Neural cell (in vitro differentiated cells): ENCODE data around the gene ALPI.

ENCODE experiments used
- CTCF ChIP-seq: fragments of 450-650 bp; IDR thresholded peaks from 2 replicates; pipeline ENCODE4 v1.5.1; 2014; ENCODE audit warnings: antibody characterized with exemption, mild to moderate bottlenecking, moderate library complexity; ENCODE audit not compliant: poor library complexity, severe bottlenecking
- EP300 ChIP-seq: fragments of 450-650 bp; conservative IDR thresholded peaks from 2 replicates; pipeline ENCODE4 v1.6.1; 2014; ENCODE audit warnings: antibody characterized with exemption, mild to moderate bottlenecking, moderate library complexity; ENCODE audit not compliant: poor library complexity, severe bottlenecking
- EZH2 ChIP-seq: fragments of 200-600, 300-800 bp; shearing (Covaris generic), sonication (generic); IDR thresholded peaks from 2 replicates; pipeline ENCODE4 v1.6.1; 2014; ENCODE audit warnings: antibody characterized with exemption, low read length, borderline replicate concordance, mild to moderate bottlenecking; ENCODE audit not compliant: insufficient read depth, poor library complexity, severe bottlenecking
- POLR2AphosphoS5 ChIP-seq: IDR thresholded peaks from 2 replicates; pipeline ENCODE4 v1.6.1; 2012
- REST ChIP-seq: IDR thresholded peaks from 2 replicates; pipeline ENCODE4 v1.6.1; 2012; ENCODE audit warnings: borderline replicate concordance
- SMC3 ChIP-seq: fragments of 450-650 bp; conservative IDR thresholded peaks from 2 replicates; pipeline ENCODE4 v1.6.1; 2014; ENCODE audit warnings: antibody characterized with exemption, mild to moderate bottlenecking, moderate library complexity; ENCODE audit not compliant: poor library complexity

DNA sequence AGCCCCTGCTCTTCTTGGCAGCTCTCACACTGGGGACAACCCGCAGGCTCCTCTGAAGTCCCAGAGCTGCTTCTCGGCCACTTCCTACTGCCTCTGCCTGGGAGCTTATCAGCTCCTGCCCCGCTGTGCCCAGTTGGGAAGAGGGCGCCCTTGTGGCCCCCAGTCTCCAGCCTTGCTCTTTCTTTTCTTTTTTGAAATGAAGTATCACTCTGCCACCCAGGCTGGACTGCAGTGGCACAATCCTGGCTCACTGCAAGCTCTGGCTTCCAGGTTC is 20.6 kb upstream of the ALPI start:
- no peak for TF ChIP-seq POLR2AphosphoS5
- no peak for TF ChIP-seq CTCF
- no peak for TF ChIP-seq EZH2
- TF ChIP-seq EP300 = no peak
- no peak for TF ChIP-seq REST
- TF ChIP-seq SMC3 = no peak
